GM12878 (cell line): ENCODE results near the gene PLEKHM3. TPM values are rescaled to one million over a fixed set of nuclear protein-coding genes. Genes with fewer than 3 reads are reported as not detected.

ENCODE experiments used
- ATAC-seq: fragments of 200-7000 bp; cut with Tn5 transposase; 3 replicates; pipeline ENCODE4 v1.9.1; 2020; ENCODE audit warnings: mild to moderate bottlenecking, moderate library complexity
- Bru-seq: library from RNA; stranded (reverse); fragments of 400-500 nt; gene quantifications from one replicate; lab custom pipeline; 2021; lab: Mats Ljungman, UMichigan
- BruChase-seq, 2 experiments: library from RNA; stranded (reverse); fragments of 400-500 nt; gene quantifications; one replicate each; lab custom pipeline; 2021; lab: Mats Ljungman, UMichigan
- BruUV-seq: library from RNA; stranded (reverse); fragments of 400-500 nt; replicated peaks from 2 replicates; lab custom pipeline; 2021; lab: Mats Ljungman, UMichigan
- CTCF ChIA-PET: fragments of 300-600 bp; sonication (Branson Sonifier 250); formaldehyde crosslinking; extraction: SDS; loops from one replicate; lab custom pipeline; 2021; ENCODE audit warnings: inconsistent platforms; lab: Yijun Ruan, JAX
- POLR2A ChIA-PET: fragments of 350-600 bp; formaldehyde crosslinking; extraction: SDS; loops from one replicate; lab custom pipeline; 2021; ENCODE audit warnings: inconsistent platforms; lab: Charles Lee
- RAD21 ChIA-PET: fragments of 300-600 bp; sonication (Branson Sonifier 250); formaldehyde crosslinking; loops from one replicate; lab custom pipeline; 2023; ENCODE audit warnings: antibody characterized with exemption; ENCODE audit not compliant: unreplicated experiment; lab: Charles Lee
- SMC1A ChIA-PET: fragments of 300-600 bp; sonication (Branson Sonifier 250); formaldehyde crosslinking; loops from one replicate; lab custom pipeline; 2023; ENCODE audit not compliant: unreplicated experiment, uncharacterized antibody; lab: Charles Lee
- DNase-seq: peaks from one replicate; pipeline ENCODE4 v3.0.0-alpha.2; 2011; ENCODE audit warnings: low read depth, low spot score
- FAIRE-seq: peaks from 3 replicates; lab custom pipeline; 2011; peaks lifted over from hg19 to GRCh38; lab: Jason Lieb, UNC
- H2AFZ ChIP-seq: 2 replicates; pipeline ENCODE4 v1.6.0; 2011; ENCODE audit warnings: low read depth, low read length, control low read depth; ENCODE audit not compliant: control insufficient read depth
- H3K27ac ChIP-seq: 2 replicates; pipeline ENCODE4 v1.5.1; 2011; ENCODE audit warnings: control low read depth; ENCODE audit not compliant: control insufficient read depth, insufficient read depth
- H3K27me3 ChIP-seq, 2 experiments: replicated peaks in 1 of 2; 2 replicates each; pipeline versions ENCODE4 v1.6.0 to v1.6.1; 2011; ENCODE audit warnings: low read length in 1 of 2; ENCODE audit not compliant: control insufficient read depth in 2 of 2, insufficient read depth in 2 of 2
- H3K36me3 ChIP-seq, 2 experiments: 2 replicates each; pipeline ENCODE4 v1.5.1; 2011; ENCODE audit warnings: low read length in 1 of 2; ENCODE audit not compliant: control insufficient read depth in 2 of 2, insufficient read depth in 2 of 2
- H3K4me1 ChIP-seq: 2 replicates; pipeline ENCODE4 v1.6.1; 2011; ENCODE audit warnings: mild to moderate bottlenecking, low read length, moderate library complexity, mixed read lengths; ENCODE audit not compliant: control insufficient read depth, insufficient read depth
- H3K4me2 ChIP-seq: 2 replicates; pipeline ENCODE4 v1.6.0; 2011; ENCODE audit warnings: control low read depth; ENCODE audit not compliant: control insufficient read depth, insufficient read depth
- H3K4me3 ChIP-seq: fragments of 200-600 bp; sonication (generic); 2 replicates; pipeline ENCODE4 v1.5.1; 2016
- H3K79me2 ChIP-seq: 2 replicates; pipeline ENCODE4 v1.6.0; 2011; ENCODE audit warnings: low read length; ENCODE audit not compliant: control insufficient read depth, insufficient read depth
- H3K9ac ChIP-seq: 2 replicates; pipeline ENCODE4 v1.8.0; 2011; ENCODE audit warnings: low read length, control low read depth, mixed read lengths; ENCODE audit not compliant: control insufficient read depth, insufficient read depth
- H3K9me3 ChIP-seq: replicated peaks from 3 replicates; pipeline ENCODE4 v1.5.1; 2011; ENCODE audit warnings: mild to moderate bottlenecking, low read length; ENCODE audit not compliant: control insufficient read depth, insufficient read depth
- H4K20me1 ChIP-seq: 2 replicates; pipeline ENCODE4 v1.6.0; 2011; ENCODE audit not compliant: control insufficient read depth, insufficient read depth
- BRCA1 ChIP-seq: IDR thresholded peaks from 2 replicates; pipeline ENCODE4 v1.6.1; 2011; ENCODE audit warnings: low read depth, low read length, improper control_type of control experiment
- CBFB ChIP-seq: IDR thresholded peaks from 2 replicates; pipeline ENCODE4 v1.6.1; 2016; ENCODE audit warnings: antibody characterized with exemption, low read depth
- CREB1 ChIP-seq: IDR thresholded peaks from 2 replicates; pipeline ENCODE4 v1.6.1; 2012; ENCODE audit warnings: low read depth, mild to moderate bottlenecking, inconsistent platforms
- DPF2 ChIP-seq: fragments of 450-650 bp; IDR thresholded peaks from 2 replicates; pipeline ENCODE4 v1.6.1; 2017; ENCODE audit warnings: mild to moderate bottlenecking
- EGR1 ChIP-seq, 2 experiments: IDR thresholded peaks; 1 replicate in 1 of 2; 2 replicates in 1 of 2; pipeline ENCODE4 v1.6.1; 2011 to 2012; ENCODE audit warnings: low read depth in 2 of 2, low read length in 2 of 2, borderline replicate concordance in 1 of 2, mild to moderate bottlenecking in 1 of 2, moderate library complexity in 1 of 2
- FOS ChIP-seq: IDR thresholded peaks from 3 replicates; pipeline ENCODE4 v1.6.1; 2011; ENCODE audit warnings: borderline replicate concordance; ENCODE audit not compliant: insufficient read length; ENCODE audit errors: extremely low read depth
- KAT2A ChIP-seq: conservative IDR thresholded peaks from 2 replicates; pipeline ENCODE4 v1.6.1; 2011; ENCODE audit warnings: low read depth, low read length; ENCODE audit not compliant: control insufficient read depth
- NR2F1 ChIP-seq: fragments of 450-650 bp; conservative IDR thresholded peaks from 2 replicates; pipeline ENCODE4 v1.6.1; 2017; ENCODE audit warnings: mild to moderate bottlenecking
- NRF1 ChIP-seq: conservative IDR thresholded peaks from 2 replicates; pipeline ENCODE4 v1.6.1; 2011; ENCODE audit warnings: mild to moderate bottlenecking, low read depth, low read length, improper control_type of control experiment
- RELA ChIP-seq: fragments of 450-650 bp; IDR thresholded peaks from 2 replicates; pipeline ENCODE4 v1.8.0; 2014; ENCODE audit warnings: borderline replicate concordance; ENCODE audit not compliant: partially characterized antibody
- ZBED1 ChIP-seq: IDR thresholded peaks from 2 replicates; pipeline ENCODE4 v1.6.1; 2016; ENCODE audit warnings: borderline replicate concordance
- ZNF217 ChIP-seq: fragments of 450-650 bp; IDR thresholded peaks from 2 replicates; pipeline ENCODE4 v1.6.1; 2017; ENCODE audit warnings: antibody characterized with exemption, mild to moderate bottlenecking
- WGBS: methylation state at CpG from one replicate; pipeline ENCODE4 v1.1.6; 2016; ENCODE audit warnings: low lambda C conversion rate; ENCODE audit not compliant: insufficient replicate concordance, insufficient coverage; ENCODE audit errors: missing lambda C conversion rate; 5-methylcytosine and 5-hydroxymethylcytosine counted together
- in situ Hi-C: fragments of 300-500 bp; cut with MboI; formaldehyde crosslinking; loops from 9 replicates; pipeline ENCODE4 v1.14.3; 2018; ENCODE audit warnings: mixed read lengths
- intact Hi-C: fragments of 100-400 bp; cut with micrococcal nuclease; formaldehyde crosslinking; loops from one replicate; pipeline ENCODE4 v1.14.2; 2022; ENCODE audit not compliant: unreplicated experiment
- long read RNA-seq, 2 experiments: library from polyadenylated mRNA; unstranded; transcript quantifications; one replicate each; pipeline ENCODE4 v2.0.0, GENCODE V29; 2019 to 2020
- polyA minus RNA-seq, 3 experiments: library from RNA; depleted of rRNA, polyadenylated mRNA; stranded (reverse); fragments of >200 nt; gene quantifications; 2 replicates each; pipeline ENCODE4 v1.2.3, GENCODE V29; 2011
- polyA plus RNA-seq, 11 experiments: library from polyadenylated mRNA; depleted of rRNA in 4 of 11; unstranded in 6 of 11; stranded (reverse) in 5 of 11; fragments of >200 nt; fragmentation: Nextera tagmentation in 4 of 11; fragmentation: Illumina TruSeq in 1 of 11; extraction: Ambion mirVana in 4 of 11; extraction: Trizol in 1 of 11; gene quantifications; 1 replicate in 1 of 11; 2 replicates in 10 of 11; pipeline versions ENCODE4 v1.2.1 to v1.2.3, GENCODE V29; 2011 to 2016; ENCODE audit warnings: inconsistent platforms in 2 of 11, missing spikeins in 2 of 11, low read depth in 1 of 11
- total RNA-seq, 4 experiments: library from RNA; depleted of rRNA in 3 of 4; stranded (reverse); fragments of >200 nt in 3 of 4; fragmentation: Illumina TruSeq in 1 of 4; extraction: Trizol in 1 of 4; gene quantifications; 2 replicates each; pipeline versions ENCODE4 v1.2.1 to v1.2.3, GENCODE V29; 2013 to 2021
- TF ChIP-seq, protein P1 (sequence below): fragments of 450-650 bp; IDR thresholded peaks from 2 replicates; pipeline ENCODE4 v1.6.1; 2017; ENCODE audit warnings: antibody characterized with exemption, mild to moderate bottlenecking, moderate library complexity

The PLEKHM3 gene, protein sequence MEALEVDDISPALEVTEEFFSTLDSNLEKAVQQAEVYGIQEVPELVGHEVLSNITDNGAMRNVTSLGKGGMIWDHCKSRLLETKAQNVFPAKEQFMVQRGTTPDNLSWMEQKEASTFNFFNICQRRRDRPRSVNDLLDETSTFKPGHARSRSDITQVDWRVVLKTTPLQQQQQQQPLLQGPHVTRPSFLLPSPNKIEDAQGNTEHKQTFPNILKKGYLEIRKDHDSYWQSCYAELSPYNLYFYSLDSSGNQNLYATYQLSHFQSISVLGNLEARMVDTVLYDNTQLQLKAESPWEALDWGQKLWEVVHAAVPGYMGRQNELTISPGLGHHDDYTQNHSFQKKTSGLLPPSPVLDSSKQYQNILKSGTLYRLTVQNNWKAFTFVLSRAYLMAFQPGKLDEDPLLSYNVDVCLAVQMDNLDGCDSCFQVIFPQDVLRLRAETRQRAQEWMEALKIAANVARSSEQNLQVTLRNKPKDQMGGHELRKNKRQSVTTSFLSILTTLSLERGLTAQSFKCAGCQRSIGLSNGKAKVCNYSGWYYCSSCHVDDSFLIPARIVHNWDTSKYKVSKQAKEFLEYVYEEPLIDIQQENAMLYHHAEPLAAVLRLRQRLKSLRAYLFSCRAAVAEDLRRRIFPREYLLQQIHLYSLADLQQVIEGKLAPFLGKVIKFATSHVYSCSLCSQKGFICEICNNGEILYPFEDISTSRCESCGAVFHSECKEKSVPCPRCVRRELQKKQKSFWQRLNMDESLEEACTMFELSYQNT
- 27.9 and 31.8 TPM in 2 replicates for total RNA-seq (2013; cell fraction: nucleolus; rRNA removed)
- total RNA-seq (2014; rRNA removed) (3.4 and 4.1 TPM in 2 replicates), total RNA-seq (2014; rRNA removed; fragmentation: Illumina TruSeq; extraction: Trizol) (3.7 and 4.1 TPM in 2 replicates), total RNA-seq (2021) (4.7 and 5.6 TPM in 2 replicates), polyA plus RNA-seq (2011; rRNA removed) (2.7 TPM in 2 replicates), polyA plus RNA-seq (2014; fragmentation: Illumina TruSeq; extraction: Trizol) (3.8 and 5.1 TPM in 2 replicates), polyA plus RNA-seq (2014; fragmentation: Nextera tagmentation; extraction: Ambion mirVana) (1 to 10 TPM; 1.4 to 2.0 TPM), polyA plus RNA-seq (2014; rRNA removed) (2.8 and 3.8 TPM in 2 replicates), polyA plus RNA-seq (2016; fragmentation: Nextera tagmentation; extraction: Ambion mirVana) (1 to 10 TPM; 2.2 to 2.3 TPM), polyA minus RNA-seq (2011; rRNA and poly(A)+ RNA removed) (13.5 and 14.4 TPM in 2 replicates), Bru-seq, nascent RNA (percentile 59 among the genes with signal in this experiment), BruChase-seq, experiment 1, labeled RNA remaining after a 6-hour chase (percentile 47 among the genes with signal in this experiment), BruChase-seq, experiment 2, labeled RNA remaining after a 2-hour chase (percentile 54 among the genes with signal in this experiment)
- polyA plus RNA-seq (2011; ENCODE audit: low read depth) = 1.2 TPM
- polyA plus RNA-seq (2011; cell fraction: cytosol; rRNA removed) = 2.8 and 3.5 TPM in 2 replicates
- polyA plus RNA-seq (2011; cell fraction: nucleus; rRNA removed) = 3.1 and 3.4 TPM in 2 replicates
- 1.6 and 1.9 TPM in 2 replicates for polyA plus RNA-seq (2012)
- 1.3 and 3.0 TPM in 2 replicates for polyA minus RNA-seq (2011; cell fraction: cytosol; rRNA and poly(A)+ RNA removed)
- polyA minus RNA-seq (2011; cell fraction: nucleus; rRNA and poly(A)+ RNA removed) = 9.9 and 18.0 TPM in 2 replicates
- long read RNA-seq, experiment 1, partial matches to known transcripts = 1 of 3 reads
- long read RNA-seq, experiment 1, other reads (novel, unspliced or antisense) = 2 of 3 reads
- long read RNA-seq, experiment 2, partial matches to known transcripts = 1 of 6 reads
- long read RNA-seq, experiment 2, other reads (novel, unspliced or antisense) = 5 of 6 reads

DNA sequence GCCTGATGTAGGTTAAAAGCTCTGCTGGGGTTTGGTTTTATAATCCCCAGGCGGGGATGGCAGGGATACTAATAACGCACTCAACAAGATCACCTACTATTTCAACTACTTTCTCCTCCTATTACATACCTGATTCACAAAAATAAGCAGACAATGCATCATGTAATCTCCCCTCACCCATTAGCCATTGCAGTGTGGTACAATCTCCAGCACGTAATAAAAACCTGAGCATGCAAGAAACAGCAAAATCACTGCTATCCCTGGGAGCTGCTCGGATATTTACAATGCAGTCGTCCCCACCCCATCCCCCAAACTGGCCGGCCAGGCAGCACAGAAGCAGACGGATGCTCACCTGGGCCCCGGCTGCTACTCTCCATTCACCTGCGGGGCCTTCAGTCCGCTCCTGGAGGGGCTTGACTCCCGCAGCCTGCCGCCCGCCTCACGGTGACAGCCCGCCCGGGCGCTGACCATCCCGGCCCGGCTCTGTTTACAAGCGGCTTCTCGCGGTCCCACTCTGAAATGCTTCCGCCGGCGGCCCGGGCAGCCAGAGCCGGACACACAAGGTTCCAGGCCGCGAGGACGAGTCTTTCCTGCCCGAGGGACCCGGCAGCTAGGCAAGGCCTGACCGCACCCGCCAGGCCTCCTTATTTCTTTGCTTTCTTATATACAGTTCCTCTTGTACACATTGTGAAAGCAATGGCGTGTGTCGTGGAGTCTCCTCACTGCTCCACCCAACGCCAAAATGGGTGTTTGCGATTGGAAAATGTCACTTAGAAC, at the start of gene PLEKHM3:
PLEKHM3 (minus strand) TSS at position 491 of the 777 bp plus-strand sequence. CDS start 23,888 bp downstream, outside the sequence.
- ATAC-seq = peak; percentile 97
- peaks cover 4% of the 10 kb centered on the region for H3K79me2 ChIP-seq
- peak; percentile 66 for FAIRE-seq
- BruUV-seq = TSS peak; percentile 81
- peak within 1 kb of the TSS; percentile 95 for H3K4me2 ChIP-seq
- H3K27ac ChIP-seq = peak within 1 kb of the TSS; percentile 81
- RAD21 ChIA-PET = interaction anchor here (1.4 to 2.6 kb wide), 4 partner anchors 10 to 400 kb away, joined by 4 to 11 read pairs (median 6); partner anchors contain the start of gene METTL21A
- peak within 1 kb of the TSS; percentile 99 for H2AFZ ChIP-seq
- H3K9me3 ChIP-seq = no peaks in the 10 kb centered on the region
- H3K4me1 ChIP-seq = peaks cover 4% of the 10 kb centered on the region
- intact Hi-C loops (no loop called here), in situ Hi-C loops (no loop called here)
- POLR2A ChIA-PET = interaction anchor here (0.6 kb wide), 1 partner anchor 99 kb away, joined by 5 read pairs; the partner anchor contains the start of gene CRYGD
- WGBS = 3% methylated on average over 38 of the region's 38 CpGs
- no peaks in the 10 kb centered on the region for H3K27me3 ChIP-seq
- no peaks in the 10 kb centered on the region for H4K20me1 ChIP-seq
- CTCF ChIA-PET = interaction anchor here (1.2 to 1.9 kb wide), 7 partner anchors 9 to 280 kb away, joined by 3 to 10 read pairs (median 6); partner anchors contain the start of gene FZD5
- no peaks in the 10 kb centered on the region for H3K36me3 ChIP-seq
- peak within 1 kb of the TSS; percentile 89 for H3K9ac ChIP-seq
- no peak for DNase-seq
- SMC1A ChIA-PET = interaction anchor here (0.7 to 2.2 kb wide), 7 partner anchors 9 to 399 kb away, joined by 3 to 8 read pairs (median 4); no protein-coding TSS in a partner anchor
- peak within 1 kb of the TSS; percentile 79 for H3K4me3 ChIP-seq
- TF ChIP-seq CBFB (peak; percentile 81), ZBED1 (no peak; the same call in 1 of the 2 replicates), BRCA1 (no peak), CREB1 (peak; percentile 60; the same call in 1 of the 2 replicates), EGR1 (IDR thresholded peaks at IDR 0.05; ENCODE audit: borderline replicate concordance in 1 of 2, low read depth in 2 of 2, low read length in 2 of 2) (peak; percentile 36 to 52), KAT2A (no peak), NR2F1 (peak; percentile 42; the same call in 1 of the 2 replicates), ZNF217 (peak; percentile 19; the same call in 1 of the 2 replicates), FOS (no peak), DPF2 (peak; percentile 52; the same call in 1 of the 2 replicates), NRF1 (no peak), RELA (peak; percentile 58)
- TF ChIP-seq, protein P1, sequence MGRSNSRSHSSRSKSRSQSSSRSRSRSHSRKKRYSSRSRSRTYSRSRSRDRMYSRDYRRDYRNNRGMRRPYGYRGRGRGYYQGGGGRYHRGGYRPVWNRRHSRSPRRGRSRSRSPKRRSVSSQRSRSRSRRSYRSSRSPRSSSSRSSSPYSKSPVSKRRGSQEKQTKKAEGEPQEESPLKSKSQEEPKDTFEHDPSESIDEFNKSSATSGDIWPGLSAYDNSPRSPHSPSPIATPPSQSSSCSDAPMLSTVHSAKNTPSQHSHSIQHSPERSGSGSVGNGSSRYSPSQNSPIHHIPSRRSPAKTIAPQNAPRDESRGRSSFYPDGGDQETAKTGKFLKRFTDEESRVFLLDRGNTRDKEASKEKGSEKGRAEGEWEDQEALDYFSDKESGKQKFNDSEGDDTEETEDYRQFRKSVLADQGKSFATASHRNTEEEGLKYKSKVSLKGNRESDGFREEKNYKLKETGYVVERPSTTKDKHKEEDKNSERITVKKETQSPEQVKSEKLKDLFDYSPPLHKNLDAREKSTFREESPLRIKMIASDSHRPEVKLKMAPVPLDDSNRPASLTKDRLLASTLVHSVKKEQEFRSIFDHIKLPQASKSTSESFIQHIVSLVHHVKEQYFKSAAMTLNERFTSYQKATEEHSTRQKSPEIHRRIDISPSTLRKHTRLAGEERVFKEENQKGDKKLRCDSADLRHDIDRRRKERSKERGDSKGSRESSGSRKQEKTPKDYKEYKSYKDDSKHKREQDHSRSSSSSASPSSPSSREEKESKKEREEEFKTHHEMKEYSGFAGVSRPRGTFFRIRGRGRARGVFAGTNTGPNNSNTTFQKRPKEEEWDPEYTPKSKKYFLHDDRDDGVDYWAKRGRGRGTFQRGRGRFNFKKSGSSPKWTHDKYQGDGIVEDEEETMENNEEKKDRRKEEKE = no peak
